ENCODE data around the gene ZNF292.
"Not testable (repeated sequence)": the region's sequence is repeated elsewhere in the genome, so short reads cannot be mapped to it uniquely, and the experiment has no call there.

ZNF292 gene

DNA sequence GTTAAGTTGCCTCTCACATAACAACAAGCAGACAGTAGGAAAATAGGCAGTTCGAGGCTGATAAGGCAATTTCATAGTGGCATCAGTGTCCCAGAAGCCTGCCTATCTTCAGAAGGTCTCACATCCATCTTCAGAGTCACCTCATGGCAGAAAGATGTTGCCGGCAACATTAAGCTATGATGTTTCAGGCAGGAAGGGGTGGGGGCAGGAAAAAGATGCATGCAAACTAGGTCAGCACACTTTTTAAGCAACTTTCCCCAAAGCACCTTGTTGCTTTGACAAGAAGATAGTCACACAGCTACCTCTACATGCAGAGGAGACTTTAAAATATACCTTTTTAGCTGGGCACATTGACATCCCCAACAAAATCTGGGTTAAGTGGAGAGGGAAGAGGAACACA is 123.8 kb downstream of the ZNF292 start:
- no peak for DNase-seq

DNA sequence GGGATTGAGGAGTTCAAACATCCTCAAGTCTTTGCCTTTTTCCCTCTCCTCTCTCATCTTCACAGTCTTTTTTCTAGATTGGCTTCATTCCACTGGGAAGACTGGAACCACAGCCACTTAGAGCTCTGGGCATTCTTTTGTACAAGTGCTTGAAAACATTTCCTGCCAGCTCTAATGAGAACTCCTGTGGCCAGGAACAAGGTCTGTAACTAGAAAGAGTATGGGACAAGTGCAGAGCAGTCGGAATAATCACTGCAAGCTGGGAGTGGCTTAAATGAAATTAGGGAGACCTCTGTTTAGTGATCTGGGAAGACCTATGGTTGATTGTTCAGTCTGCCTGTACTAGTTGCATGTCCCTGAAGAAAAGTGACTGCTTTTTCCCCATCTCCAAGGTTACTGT is 126.1 kb downstream of the ZNF292 start:
- no peak for DNase-seq

DNA sequence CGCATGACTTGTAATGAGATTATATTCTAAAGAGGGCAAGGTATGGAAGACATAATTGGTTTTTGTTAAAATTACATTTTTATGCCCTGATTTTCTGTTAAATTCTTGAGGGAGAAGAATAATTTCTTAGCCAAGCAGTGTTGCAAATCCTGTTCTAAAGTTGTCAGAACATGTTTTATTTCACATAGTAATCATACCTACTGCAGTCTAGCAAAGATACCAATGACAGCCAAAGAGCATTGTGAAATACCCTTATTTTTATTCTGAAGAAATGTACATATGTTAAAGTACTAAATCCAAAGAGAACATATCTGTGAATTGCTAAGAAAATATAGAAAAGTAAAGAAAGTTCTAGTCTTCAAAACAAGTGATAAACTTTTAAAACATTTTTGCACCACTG is 127.4 kb downstream of the ZNF292 start:
- no peak for DNase-seq

DNA sequence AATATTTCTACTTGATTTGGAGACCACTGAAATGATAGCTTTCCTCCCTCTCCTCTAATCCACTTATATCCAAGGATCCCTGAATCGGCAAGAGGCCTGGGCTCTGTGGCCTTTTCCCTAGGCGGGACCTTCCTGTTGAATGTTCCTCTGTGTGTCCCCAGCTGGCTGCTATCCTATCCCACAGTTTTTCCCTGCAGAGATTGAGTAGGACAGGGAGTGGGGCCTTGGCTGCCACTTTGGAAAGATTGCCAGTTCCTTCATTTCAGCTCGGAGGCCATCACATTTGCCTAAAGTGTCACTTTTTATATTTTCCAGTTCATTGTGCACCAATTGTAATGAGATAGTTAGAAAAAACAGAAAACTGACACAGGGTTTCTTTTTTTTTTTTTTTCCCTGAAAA is 128.1 kb downstream of the ZNF292 start:
- no peak for DNase-seq

DNA sequence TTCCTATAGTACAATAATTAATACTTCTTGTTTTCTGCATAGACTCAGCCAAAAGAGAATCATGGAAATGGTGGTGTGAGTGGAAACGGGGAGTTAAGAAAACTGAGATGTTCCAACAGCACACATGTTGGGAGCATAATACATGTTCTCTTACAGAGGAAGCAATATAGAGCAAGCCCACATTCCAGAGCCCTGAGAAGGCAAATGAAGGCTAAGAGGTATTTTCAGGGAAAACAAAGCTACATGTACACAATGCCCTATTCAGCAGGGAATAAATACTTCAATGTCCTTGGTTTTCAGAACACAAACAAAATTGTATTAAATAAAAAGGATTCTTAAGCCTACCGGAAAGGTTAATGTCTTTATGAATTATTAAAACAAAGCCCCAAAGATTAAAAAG is 131.9 kb downstream of the ZNF292 start:
- DNase-seq: no peak

DNA sequence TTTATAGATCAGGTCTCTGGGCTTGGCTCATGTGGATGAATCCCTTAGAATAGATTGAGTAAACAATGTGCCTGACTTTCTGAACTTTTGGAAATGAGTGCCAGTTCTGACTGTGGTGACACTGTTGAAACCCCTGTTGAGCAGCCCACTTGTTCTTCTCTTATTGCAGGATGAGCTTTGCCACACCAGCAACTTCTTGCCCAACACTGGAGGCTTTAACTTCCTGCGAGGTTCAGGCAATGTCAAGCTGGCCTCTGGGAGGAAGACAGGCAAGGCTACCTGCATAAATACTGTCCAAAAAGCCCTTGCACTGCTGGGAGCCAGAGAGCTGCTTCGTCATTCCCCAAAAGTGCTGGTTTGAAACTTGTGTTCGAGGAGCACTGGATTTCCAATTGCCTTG is 134.2 kb downstream of the ZNF292 start:
- DNase-seq: no peak

DNA sequence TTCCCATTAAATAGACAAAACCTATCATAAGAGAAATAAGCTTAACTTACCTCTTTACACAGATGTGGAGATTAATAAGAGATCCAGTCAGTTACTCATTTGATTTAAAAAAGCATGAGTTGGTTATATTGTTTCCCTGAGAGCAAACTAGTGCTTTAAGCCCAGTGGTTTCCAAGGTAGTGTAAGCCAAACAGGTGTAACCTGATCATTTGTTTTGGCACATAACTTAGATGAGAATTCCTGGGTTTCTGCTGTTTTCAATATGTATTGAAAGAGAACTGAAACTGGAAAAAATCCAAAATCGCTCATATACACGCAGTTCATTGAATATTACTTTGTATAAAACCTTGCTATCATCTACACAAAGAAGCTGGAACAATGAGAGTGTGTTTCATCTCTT is 136.5 kb downstream of the ZNF292 start:
- DNase-seq: no peak

DNA sequence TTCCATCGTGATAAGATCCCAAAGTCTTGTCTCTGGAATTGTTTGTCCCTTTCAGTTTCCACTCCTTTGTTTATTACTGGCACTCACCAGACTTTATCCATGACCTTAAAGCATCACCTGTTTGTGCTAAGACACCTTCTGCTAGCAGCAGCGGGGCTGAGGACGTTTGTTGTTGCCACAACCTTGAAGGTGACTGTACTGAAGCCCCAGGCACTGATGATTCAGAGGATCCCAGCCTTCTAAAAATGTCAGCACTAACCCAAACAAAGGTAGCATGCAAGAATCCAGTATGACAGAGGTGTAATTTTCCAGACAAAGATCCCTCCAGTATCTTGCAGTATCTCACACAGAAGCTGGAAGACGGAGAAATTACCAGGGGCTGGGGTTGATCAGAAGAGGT is 138.2 kb downstream of the ZNF292 start:
- DNase-seq: no peak

DNA sequence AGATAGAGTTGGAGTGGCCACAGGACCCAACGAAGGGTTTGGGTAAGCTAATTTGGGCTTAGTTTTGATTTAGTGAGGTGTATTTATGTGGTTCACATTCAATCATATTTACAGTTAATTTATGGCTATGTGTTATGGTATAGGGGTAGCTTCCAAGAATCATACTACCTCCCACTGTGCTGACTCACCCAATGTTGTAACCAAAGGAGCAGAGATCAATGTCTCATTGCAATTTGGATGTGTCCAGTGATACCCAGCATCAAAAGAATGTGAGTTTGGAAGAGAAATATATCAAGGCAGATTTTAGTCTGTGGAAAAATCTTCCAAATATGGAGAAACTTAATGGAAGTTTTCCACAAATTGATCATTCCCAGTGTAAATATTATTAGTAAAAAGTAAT is 141.8 kb downstream of the ZNF292 start:
- no peak for DNase-seq

DNA sequence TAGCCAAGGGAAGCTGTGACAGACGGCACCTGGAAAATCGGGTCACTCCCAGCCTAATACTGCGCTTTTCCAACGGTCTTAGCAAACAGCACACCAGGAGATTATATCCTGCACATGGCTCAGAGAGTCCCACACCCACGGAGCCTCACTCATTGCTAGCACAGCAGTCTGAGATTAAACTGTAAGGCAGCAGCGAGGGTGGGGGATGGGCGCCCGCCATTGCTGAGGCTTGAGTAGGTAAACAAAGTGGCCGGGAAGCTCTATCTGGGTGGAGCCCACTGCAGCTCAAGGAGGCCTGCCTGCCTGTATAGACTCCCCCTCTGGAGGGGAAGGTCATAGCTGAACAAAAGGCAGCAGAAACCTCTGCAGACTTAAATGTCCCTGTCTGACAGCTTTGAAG is 145.9 kb downstream of the ZNF292 start:
- not testable (repeated sequence) for DNase-seq

DNA sequence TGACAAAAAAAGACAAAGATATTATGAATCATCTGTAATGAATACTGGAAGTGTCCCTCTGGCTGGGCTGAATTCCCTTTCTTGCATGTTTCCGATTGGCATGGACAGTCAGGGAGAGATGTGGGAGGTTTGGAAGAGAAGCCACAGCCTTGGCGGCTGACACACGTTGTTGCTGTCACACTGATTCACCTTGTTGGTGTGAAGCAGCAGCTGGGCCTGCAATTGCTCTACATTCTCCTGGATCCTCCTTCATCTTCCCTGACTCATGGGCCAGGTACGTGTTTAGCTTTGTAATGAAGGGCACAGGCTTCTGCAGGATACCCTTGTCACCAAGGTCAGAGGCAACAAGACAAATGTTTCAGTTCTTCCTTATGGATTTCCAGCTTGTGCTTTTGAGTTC is 153.6 kb downstream of the ZNF292 start:
- DNase-seq: no peak

DNA sequence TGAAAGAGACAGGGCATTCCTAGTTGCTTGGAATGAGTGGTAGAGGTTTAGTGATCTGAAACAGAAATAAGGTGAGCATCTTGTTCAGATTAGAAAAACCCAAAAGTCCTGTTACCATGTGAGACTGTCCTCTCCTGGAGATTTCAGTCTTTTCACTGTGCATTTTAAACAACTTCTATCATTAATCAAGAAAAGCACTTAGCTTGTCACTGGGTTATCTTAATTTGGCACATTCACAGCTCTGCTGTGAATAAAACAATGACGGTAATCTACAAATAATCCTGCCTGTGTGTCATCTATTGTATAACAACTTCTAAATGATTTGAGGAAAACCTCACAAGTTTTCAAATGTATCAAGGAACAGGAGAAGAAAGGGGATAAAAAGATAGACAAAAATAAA is 157.5 kb downstream of the ZNF292 start:
- no peak for DNase-seq

Measured in NCI-H1694 (cell line).